ENCODE results near the gene KRT72. TPM values are rescaled to one million over a fixed set of nuclear protein-coding genes. Genes with fewer than 3 reads are reported as not detected.

Gene KRT72
- total and polyA plus RNA-seq, 2 donors (not counting 3 experiments of a cell fraction or from before 2014, with no cell fraction given): not detected

DNA sequence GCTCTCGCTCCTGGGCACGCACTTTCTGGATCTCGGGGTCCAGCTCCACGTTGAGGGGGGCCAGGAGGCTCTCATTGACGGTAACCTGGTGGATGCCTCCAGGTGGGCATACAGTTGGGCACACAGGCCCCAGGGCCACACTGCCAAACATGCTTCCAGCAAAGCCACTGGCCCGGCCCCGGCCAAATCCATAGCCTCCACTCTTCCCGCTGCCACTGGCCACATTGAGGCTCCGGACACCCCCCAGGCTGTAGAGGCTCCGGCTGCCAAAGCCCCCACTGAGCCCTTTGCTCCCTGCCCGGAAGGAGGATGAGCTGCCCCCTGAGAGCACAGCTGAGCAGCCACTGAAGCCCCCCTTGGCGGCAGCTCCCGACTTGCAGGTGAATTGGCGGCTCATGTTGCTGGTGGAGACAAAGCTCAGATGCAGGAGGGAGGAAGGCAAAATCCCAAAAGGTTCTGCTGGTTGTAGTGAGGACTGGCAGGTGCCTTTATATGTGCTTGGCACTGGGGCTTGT, 48.5 kb downstream of the KRT72 start, which contains the start of gene KRT71:
KRT71 (minus strand) TSS at position 465 of the 515 bp plus-strand sequence; CDS start at position 397, 68 bp downstream.
- ChIA-PET CTCF (no interaction called here), POLR2A (no interaction called here)
- TF ChIP-seq EZH2 (IDR thresholded peaks at IDR 0.05; ENCODE audit: borderline replicate concordance, low read depth, low read length, severe bottlenecking): no peak
- no peak for TF ChIP-seq GATA2 (IDR thresholded peaks at IDR 0.05; ENCODE audit: insufficient read depth, insufficient read length, low read depth, low read length)
- dilution Hi-C loops (cut with MboI; ENCODE audit: extremely low pct_ligation_motif_present, low sequenced_read_pairs): no loop called here
- Histone ChIP-seq H2AFZ (ENCODE audit: low read depth, low read length) (no peak within 1 kb of the TSS), H3K9me1 (replicated peaks; ENCODE audit: control insufficient read depth, extremely low read depth, insufficient read depth, low read length) (no peaks in the 10 kb centered on the region), H3K9ac (replicated peaks; ENCODE audit: extremely low read depth, insufficient read depth, low read length) (no peak within 1 kb of the TSS), H3K9me3 (replicated peaks; ENCODE audit: control insufficient read depth, insufficient read depth, low read length) (no peaks in the 10 kb centered on the region), H3K4me3 (replicated peaks in 1 of 3; ENCODE audit: insufficient read depth in 1 of 3, low read depth in 1 of 3, low read length in 3 of 3) (no peak within 1 kb of the TSS), H3K79me2 (ENCODE audit: control insufficient read depth, insufficient read depth, low read length) (no peaks in the 10 kb centered on the region), H3K4me2 (ENCODE audit: insufficient read depth, low read length) (no peak within 1 kb of the TSS), H3K27ac (ENCODE audit: insufficient read depth, low read depth, low read length) (no peak within 1 kb of the TSS), H4K20me1 (replicated peaks; ENCODE audit: control insufficient read depth, extremely low read depth, insufficient read depth, low read length) (no peaks in the 10 kb centered on the region), H3K36me3 (ENCODE audit: control insufficient read depth in 2 of 2, extremely low read depth in 1 of 2, insufficient read depth in 2 of 2, low read length in 2 of 2) (no peaks in the 10 kb centered on the region), H3K27me3 (ENCODE audit: control insufficient read depth in 2 of 2, insufficient read depth in 2 of 2, low read length in 2 of 2) (peaks cover 0 to 5% of the 10 kb centered on the region in 2 experiments), H3K4me1 (ENCODE audit: control insufficient read depth, extremely low read depth, insufficient read depth, low read length) (no peaks in the 10 kb centered on the region)
- intact Hi-C loops (cut with micrococcal nuclease): no loop called here
- DNase-seq (ENCODE audit: low read depth, low spot score) (no peak), FAIRE-seq (no peak)
- BruUV-seq (replicated peaks): no TSS peak

DNA sequence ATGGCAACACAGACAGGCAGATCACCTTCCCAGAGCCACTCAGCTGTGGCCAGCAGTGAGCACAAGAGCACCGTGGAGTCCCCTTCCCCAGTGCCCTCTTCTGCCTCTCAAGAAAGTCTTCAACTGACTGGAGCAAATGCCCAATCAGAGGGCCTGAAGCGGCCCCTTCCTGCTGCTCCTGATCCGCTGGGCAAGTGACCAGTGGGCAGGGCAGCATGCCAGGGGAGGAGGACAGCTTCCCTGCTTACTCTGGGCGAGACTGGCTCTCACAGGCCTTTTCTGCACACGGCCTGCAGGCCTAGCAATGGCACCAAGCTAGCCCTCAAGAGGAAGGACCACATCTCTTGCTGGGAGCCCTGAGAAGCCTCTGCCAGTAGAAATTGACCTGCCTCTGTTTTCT, 49.2 kb downstream of the KRT72 start:
- H3K79me2 ChIP-seq (ENCODE audit: control insufficient read depth, insufficient read depth, low read length): no peaks in the 10 kb centered on the region
- BruUV-seq (replicated peaks): no TSS peak
- H3K9ac ChIP-seq (replicated peaks; ENCODE audit: extremely low read depth, insufficient read depth, low read length): no peak overlapping the region
- no peaks in the 10 kb centered on the region for H4K20me1 ChIP-seq (replicated peaks; ENCODE audit: control insufficient read depth, extremely low read depth, insufficient read depth, low read length)
- no peaks in the 10 kb centered on the region for H3K9me3 ChIP-seq (replicated peaks; ENCODE audit: control insufficient read depth, insufficient read depth, low read length)
- H3K4me1 ChIP-seq (ENCODE audit: control insufficient read depth, extremely low read depth, insufficient read depth, low read length): no peaks in the 10 kb centered on the region
- ChIA-PET POLR2A (no interaction called here), CTCF (no interaction called here)
- dilution Hi-C loops (cut with MboI; ENCODE audit: extremely low pct_ligation_motif_present, low sequenced_read_pairs) (no loop called here), intact Hi-C loops (cut with micrococcal nuclease) (no loop called here)
- no peak overlapping the region for H3K4me3 ChIP-seq (replicated peaks in 1 of 3; ENCODE audit: insufficient read depth in 1 of 3, low read depth in 1 of 3, low read length in 3 of 3)
- H3K36me3 ChIP-seq (ENCODE audit: control insufficient read depth in 2 of 2, extremely low read depth in 1 of 2, insufficient read depth in 2 of 2, low read length in 2 of 2): no peaks in the 10 kb centered on the region
- H3K4me2 ChIP-seq (ENCODE audit: insufficient read depth, low read length): no peak overlapping the region
- DNase-seq (ENCODE audit: low read depth, low spot score): no peak
- FAIRE-seq: no peak
- H3K27ac ChIP-seq (ENCODE audit: insufficient read depth, low read depth, low read length): no peak overlapping the region
- no peak for TF ChIP-seq FOS (IDR thresholded peaks at IDR 0.05; ENCODE audit: borderline replicate concordance, insufficient read depth, low read length)
- TF ChIP-seq, protein P1, sequence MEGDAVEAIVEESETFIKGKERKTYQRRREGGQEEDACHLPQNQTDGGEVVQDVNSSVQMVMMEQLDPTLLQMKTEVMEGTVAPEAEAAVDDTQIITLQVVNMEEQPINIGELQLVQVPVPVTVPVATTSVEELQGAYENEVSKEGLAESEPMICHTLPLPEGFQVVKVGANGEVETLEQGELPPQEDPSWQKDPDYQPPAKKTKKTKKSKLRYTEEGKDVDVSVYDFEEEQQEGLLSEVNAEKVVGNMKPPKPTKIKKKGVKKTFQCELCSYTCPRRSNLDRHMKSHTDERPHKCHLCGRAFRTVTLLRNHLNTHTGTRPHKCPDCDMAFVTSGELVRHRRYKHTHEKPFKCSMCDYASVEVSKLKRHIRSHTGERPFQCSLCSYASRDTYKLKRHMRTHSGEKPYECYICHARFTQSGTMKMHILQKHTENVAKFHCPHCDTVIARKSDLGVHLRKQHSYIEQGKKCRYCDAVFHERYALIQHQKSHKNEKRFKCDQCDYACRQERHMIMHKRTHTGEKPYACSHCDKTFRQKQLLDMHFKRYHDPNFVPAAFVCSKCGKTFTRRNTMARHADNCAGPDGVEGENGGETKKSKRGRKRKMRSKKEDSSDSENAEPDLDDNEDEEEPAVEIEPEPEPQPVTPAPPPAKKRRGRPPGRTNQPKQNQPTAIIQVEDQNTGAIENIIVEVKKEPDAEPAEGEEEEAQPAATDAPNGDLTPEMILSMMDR (IDR thresholded peaks at IDR 0.05; ENCODE audit: extremely low read depth in 1 of 2, insufficient read depth in 1 of 2, low read depth in 1 of 2, low read length in 2 of 2): no peak
- no peak overlapping the region for H2AFZ ChIP-seq (ENCODE audit: low read depth, low read length)
- H3K27me3 ChIP-seq (ENCODE audit: control insufficient read depth in 2 of 2, insufficient read depth in 2 of 2, low read length in 2 of 2): peaks cover 0 to 5% of the 10 kb centered on the region in 2 experiments
- no peaks in the 10 kb centered on the region for H3K9me1 ChIP-seq (replicated peaks; ENCODE audit: control insufficient read depth, extremely low read depth, insufficient read depth, low read length)
